Breast epithelium (tissue), 4 donors: ENCODE results near the gene NCBP3. TPM values are rescaled to one million over a fixed set of nuclear protein-coding genes. Genes with fewer than 3 reads are reported as not detected.
A peak's percentile ranks its signal among the peaks of the same experiment; 100 is the strongest.

ENCODE experiments used
- DNase-seq, 2 donors: peaks; one replicate each; pipeline ENCODE4 v3.0.0-alpha.2; 2019; ENCODE audit warnings: low spot score in 2 of 2
- H3K27ac ChIP-seq, 2 donors: fragments of 200-600 bp; sonication (generic) in 1 of 2; one replicate each; pipeline ENCODE4 v1.5.1; 2016 to 2019; ENCODE audit warnings: mild to moderate bottlenecking in 1 of 2
- H3K27me3 ChIP-seq, 2 donors: fragments of 200-600 bp; sonication (generic) in 1 of 2; one replicate each; pipeline versions ENCODE4 v1.5.1 to v1.6.0; 2017 to 2019; ENCODE audit warnings: control low read depth in 1 of 2, mild to moderate bottlenecking in 1 of 2
- H3K36me3 ChIP-seq: fragments of 200-600 bp; one replicate; pipeline ENCODE4 v1.5.1; 2019
- H3K4me1 ChIP-seq, 2 donors: fragments of 200-600 bp; sonication (generic); one replicate each; pipeline ENCODE4 v1.5.1; 2016 to 2019; ENCODE audit warnings: control low read depth in 1 of 2
- H3K4me3 ChIP-seq, 3 donors: fragments of 200-600 bp; sonication (generic); 1 replicate in 2 of 3; 2 replicates in 1 of 3; pipeline ENCODE4 v1.5.1; 2016 to 2019; ENCODE audit warnings: mild to moderate bottlenecking in 3 of 3, moderate library complexity in 2 of 3
- H3K9me3 ChIP-seq, 2 donors: fragments of 200-600 bp; sonication (generic) in 1 of 2; one replicate each; pipeline ENCODE4 v1.5.1; 2016 to 2019; ENCODE audit warnings: control low read depth in 1 of 2
- POLR2A ChIP-seq: fragments of 450-650 bp; IDR thresholded peaks from one replicate; pipeline ENCODE4 v1.6.1; 2016; ENCODE audit warnings: antibody characterized with exemption, mild to moderate bottlenecking, moderate library complexity
- POLR2AphosphoS5 ChIP-seq, 3 donors: sonication (generic); formaldehyde crosslinking; IDR thresholded peaks; one replicate each; pipeline ENCODE4 v1.6.1; 2017; ENCODE audit warnings: antibody characterized with exemption in 3 of 3
- intact Hi-C: fragments of 100-400 bp; cut with DNase I; formaldehyde crosslinking; loops from one replicate; pipeline ENCODE4 v1.15.1; 2023; ENCODE audit warnings: low total_unique reads
- total RNA-seq, 3 donors: library from RNA; depleted of rRNA; stranded (reverse); fragments of >200 nt; gene quantifications; one replicate each; pipeline ENCODE4 v1.1.0, GENCODE V29; 2016
- TF ChIP-seq, protein P1 (sequence below), 3 donors: fragments of 450-650 bp; IDR thresholded peaks; one replicate each; pipeline ENCODE4 v1.5.1; 2016 to 2017; ENCODE audit warnings: antibody characterized with exemption in 3 of 3, mild to moderate bottlenecking in 3 of 3, moderate library complexity in 3 of 3

NCBP3 gene
- total RNA-seq, 3 donors from 2014 or later, result 21.6 to 34.1 (median 25.9) TPM

DNA sequence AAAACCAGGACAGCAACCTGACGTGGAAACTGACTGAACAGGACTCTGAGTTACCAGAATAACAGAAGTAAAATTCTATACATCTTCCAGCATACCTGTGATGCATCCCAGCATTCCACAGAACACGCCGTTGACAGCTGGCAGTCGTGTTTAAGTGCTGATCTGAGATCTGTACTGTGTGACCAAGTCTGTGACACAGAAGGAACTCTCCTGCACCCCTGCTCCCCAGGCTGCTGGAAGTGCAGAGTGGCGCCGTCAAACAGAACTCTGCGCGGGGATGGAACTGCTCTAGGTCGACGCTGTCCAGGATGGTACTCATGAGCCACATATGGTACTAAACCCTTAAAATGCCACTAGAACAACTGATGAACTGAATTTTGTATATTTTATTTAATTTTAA is 44.3 kb downstream of the NCBP3 start:
- DNase-seq, result no peak
- intact Hi-C loops, result no loop called here
- Histone ChIP-seq H3K9me3 (no peaks in the 10 kb centered on the region), H3K27ac (peak overlapping the region; percentile 69 to 73), H3K27me3 (no peaks in the 10 kb centered on the region), H3K4me3 (no peak overlapping the region), H3K4me1 (no peaks in the 10 kb centered on the region), H3K36me3 (no peaks in the 10 kb centered on the region)
- TF ChIP-seq, protein P1, sequence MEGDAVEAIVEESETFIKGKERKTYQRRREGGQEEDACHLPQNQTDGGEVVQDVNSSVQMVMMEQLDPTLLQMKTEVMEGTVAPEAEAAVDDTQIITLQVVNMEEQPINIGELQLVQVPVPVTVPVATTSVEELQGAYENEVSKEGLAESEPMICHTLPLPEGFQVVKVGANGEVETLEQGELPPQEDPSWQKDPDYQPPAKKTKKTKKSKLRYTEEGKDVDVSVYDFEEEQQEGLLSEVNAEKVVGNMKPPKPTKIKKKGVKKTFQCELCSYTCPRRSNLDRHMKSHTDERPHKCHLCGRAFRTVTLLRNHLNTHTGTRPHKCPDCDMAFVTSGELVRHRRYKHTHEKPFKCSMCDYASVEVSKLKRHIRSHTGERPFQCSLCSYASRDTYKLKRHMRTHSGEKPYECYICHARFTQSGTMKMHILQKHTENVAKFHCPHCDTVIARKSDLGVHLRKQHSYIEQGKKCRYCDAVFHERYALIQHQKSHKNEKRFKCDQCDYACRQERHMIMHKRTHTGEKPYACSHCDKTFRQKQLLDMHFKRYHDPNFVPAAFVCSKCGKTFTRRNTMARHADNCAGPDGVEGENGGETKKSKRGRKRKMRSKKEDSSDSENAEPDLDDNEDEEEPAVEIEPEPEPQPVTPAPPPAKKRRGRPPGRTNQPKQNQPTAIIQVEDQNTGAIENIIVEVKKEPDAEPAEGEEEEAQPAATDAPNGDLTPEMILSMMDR (IDR thresholded peaks at IDR 0.05), result no peak
- TF ChIP-seq POLR2A (no peak), POLR2AphosphoS5 (IDR thresholded peaks at IDR 0.05) (no peak)

DNA sequence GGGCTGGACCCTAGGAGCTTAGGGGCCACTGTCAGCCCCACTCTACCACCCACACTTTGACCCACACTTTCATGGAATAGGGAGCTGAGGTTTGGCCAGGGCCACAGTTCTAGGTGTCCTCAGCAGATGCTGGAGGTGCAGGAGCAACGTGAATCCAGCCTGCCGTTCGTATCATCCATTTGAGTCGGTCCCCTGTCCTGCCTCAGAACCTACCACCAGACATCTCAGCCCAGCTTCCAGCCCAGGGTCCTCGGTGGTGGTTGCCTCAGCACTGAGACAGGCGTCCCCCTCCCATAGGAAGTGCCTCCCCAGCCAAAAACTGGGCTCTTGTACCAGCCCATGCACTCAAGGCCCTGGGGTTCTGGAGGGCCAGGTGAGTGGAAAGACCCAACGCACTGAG is 44.7 kb downstream of the NCBP3 start:
- H3K4me3 ChIP-seq, result no peak overlapping the region
- TF ChIP-seq POLR2A, result no peak
- no peak for TF ChIP-seq POLR2AphosphoS5 (IDR thresholded peaks at IDR 0.05)
- TF ChIP-seq, protein P1 (IDR thresholded peaks at IDR 0.05), result no peak
- intact Hi-C loops, result no loop called here
- no peaks in the 10 kb centered on the region for H3K27me3 ChIP-seq
- H3K27ac ChIP-seq, result peak overlapping the region in 1 of 2 donors; percentile 69
- no peaks in the 10 kb centered on the region for H3K36me3 ChIP-seq
- no peaks in the 10 kb centered on the region for H3K9me3 ChIP-seq
- no peaks in the 10 kb centered on the region for H3K4me1 ChIP-seq
- DNase-seq, result no peak

DNA sequence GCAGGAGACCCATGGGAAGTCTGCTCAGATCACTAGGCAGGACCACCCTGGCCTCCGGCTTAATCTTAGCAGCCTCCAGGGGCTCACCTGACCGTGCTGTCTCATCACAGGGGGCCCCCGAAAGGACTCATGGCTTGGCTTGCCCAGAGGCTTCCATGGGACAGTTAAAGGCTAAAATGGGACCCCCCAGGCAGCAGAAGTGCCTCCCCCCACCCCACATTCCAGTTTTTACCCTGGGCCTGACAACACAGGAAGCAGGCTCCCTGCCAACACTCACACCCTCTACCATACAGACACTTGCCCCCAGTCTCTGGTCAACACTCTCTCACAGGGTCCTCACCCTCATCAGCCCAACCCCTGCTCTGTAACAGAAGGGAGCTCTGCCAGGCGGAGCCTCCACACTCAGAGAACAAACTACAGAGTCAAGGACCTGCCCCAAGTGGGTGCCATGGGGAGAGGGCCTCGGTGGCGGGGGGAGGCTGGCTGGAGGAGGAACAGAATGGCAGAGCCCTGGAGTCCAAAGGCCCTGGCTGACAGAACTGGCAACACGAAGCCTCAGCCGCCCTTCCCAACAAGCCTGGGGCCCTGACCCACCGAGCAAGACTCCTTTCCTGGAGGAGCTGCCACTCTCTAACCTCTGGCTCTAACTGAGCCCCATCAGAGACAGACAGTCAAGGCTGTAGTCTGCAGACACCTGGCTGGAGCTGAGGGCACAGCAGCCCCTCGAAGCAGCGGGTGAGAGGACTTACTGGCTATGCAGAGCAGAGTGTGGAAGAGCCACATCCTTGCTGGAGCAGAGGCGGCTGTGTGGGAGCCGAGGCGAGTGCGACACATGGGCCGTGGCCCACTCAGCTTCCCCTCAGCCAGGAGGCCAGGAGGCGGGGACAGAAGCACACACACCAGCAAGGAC is 45.4 kb downstream of the NCBP3 start, which contains the start of gene ITGAE:
TSS of gene ITGAE (minus strand) at position 827 of the 910 bp plus-strand sequence. CDS start at position 783, 44 bp downstream.
- peak within 1 kb of the TSS; percentile 69 to 73 for H3K27ac ChIP-seq
- H3K36me3 ChIP-seq, result no peaks in the 10 kb centered on the region
- no peak for DNase-seq
- H3K4me1 ChIP-seq, result no peaks in the 10 kb centered on the region
- no peak for TF ChIP-seq POLR2AphosphoS5 (IDR thresholded peaks at IDR 0.05)
- TF ChIP-seq, protein P1 (IDR thresholded peaks at IDR 0.05), result no peak
- no peak for TF ChIP-seq POLR2A
- H3K4me3 ChIP-seq, result no peak within 1 kb of the TSS
- no peaks in the 10 kb centered on the region for H3K27me3 ChIP-seq
- H3K9me3 ChIP-seq, result no peaks in the 10 kb centered on the region
- intact Hi-C loops, result no loop called here

DNA sequence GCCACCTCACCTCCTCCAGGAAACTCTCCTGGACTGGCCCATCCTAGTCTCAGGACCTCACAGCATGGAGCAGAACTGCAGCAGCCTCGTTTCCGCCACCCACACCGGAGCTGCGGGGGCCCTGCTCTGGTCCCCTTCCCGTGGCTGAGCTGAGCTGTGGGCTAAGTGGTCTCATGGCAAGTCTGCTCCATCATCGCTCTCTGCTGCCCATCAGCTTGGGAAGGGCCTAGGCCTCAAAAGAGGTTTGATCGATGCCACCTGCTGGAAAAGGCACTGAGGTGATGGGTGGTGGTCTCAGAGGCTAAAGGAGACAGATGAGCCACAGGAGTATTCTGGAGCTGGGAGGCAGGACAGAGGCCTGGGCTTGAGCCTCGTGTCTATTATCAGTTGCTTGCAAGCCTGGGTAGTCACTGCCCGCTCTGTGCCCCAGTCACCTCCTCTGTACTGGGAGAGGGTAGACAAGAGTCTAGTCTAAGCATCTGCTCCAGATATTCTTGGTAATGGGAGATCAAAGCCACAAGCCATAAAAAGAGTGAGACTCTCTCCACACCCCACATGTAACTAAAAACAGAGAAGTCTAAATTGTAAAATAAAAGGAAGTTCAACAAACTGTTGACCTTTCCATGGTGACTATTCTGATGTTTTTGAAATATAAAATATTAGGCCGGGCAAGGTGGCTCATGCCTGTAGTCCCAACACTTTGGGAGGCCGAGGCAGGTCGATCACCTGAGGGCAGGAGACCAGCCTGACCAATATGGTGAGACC is 46.7 kb downstream of the NCBP3 start:
- Histone ChIP-seq H3K4me3 (no peak overlapping the region), H3K27ac (no peak overlapping the region), H3K27me3 (no peaks in the 10 kb centered on the region), H3K36me3 (no peaks in the 10 kb centered on the region), H3K4me1 (no peaks in the 10 kb centered on the region), H3K9me3 (no peaks in the 10 kb centered on the region)
- TF ChIP-seq POLR2A, result no peak
- TF ChIP-seq, protein P1 (IDR thresholded peaks at IDR 0.05), result no peak
- TF ChIP-seq POLR2AphosphoS5 (IDR thresholded peaks at IDR 0.05), result no peak
- intact Hi-C loops, result no loop called here
- no peak for DNase-seq
